ENCODE measurements around the gene SIGLEC9.

SIGLEC9 gene

DNA sequence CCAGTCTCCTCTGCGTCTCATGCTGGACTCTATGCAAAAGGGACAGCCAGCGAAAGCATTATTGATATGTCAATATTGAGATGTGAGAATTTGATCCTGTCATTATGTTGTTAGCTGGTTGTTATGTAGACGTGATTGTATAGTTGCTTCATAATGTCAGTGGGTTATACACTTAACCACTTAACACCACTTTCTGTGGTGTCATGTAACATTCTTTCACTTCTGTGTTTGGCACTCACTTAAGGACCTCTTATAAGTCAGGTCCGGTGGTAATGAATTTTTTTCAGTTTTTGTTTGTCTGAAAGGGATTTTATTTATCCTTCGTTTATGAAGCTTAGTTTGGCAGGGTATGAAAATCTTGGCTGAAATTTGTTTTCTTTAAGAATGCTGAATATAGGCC lies 10.3 kb downstream of the SIGLEC9 start:
- 89 to 93% methylated on average over 4 to 5 of the region's 5 CpGs for WGBS, 2 experiments
- Histone ChIP-seq H3K4me3 (ENCODE audit: insufficient read depth, low read depth, low read length) (no peak overlapping the region), H3K27me3 (ENCODE audit: control insufficient read depth, insufficient read depth, low read length, poor library complexity, severe bottlenecking) (no peaks in the 10 kb centered on the region), H3K9me3 (ENCODE audit: control insufficient read depth, low read length) (no peaks in the 10 kb centered on the region), H3K27ac (ENCODE audit: insufficient read depth, low read depth, low read length, poor library complexity, severe bottlenecking) (no peak overlapping the region), H3K36me3 (ENCODE audit: control insufficient read depth, insufficient read depth, low read length) (no peaks in the 10 kb centered on the region), H3K4me1 (ENCODE audit: control insufficient read depth, insufficient read depth, low read length) (no peaks in the 10 kb centered on the region)

DNA sequence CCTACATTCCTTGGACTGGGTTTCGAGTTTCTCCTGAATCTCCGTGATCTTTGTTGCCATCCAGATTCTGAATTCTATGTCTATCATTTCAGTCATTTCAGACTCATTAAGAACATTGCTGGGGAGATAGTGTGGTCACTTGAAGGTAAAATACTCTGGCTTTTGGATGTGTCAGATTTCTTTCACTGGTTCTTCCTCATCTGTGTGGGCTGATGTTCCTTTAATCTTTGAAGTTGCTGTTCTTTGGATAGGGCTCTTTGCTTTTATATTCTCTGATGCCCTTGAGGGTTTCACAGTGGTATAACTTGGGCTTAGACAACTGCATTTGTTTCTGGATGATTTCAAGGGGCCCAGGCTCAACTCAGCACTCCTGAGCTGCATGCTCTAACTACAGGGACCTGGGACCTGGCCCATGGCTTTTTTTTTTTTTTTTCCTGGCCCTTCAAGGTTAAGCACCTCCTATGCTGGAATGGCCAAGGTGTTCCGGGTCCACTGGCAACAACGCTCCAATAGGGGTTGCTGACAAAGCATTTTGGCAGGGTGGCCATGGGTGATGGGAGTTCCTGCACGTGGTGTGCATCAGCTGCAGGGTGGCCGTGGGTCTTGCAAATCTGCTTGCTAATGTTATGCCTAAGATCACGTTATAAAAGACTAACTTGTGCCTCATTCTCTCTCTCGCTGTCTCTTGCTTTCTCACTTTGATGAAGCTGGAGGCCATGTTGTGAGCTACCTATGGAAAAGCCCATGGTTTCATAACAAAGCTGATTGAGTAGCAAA lies 11.5 kb downstream of the SIGLEC9 start:
- Histone ChIP-seq H3K27me3 (ENCODE audit: control insufficient read depth, insufficient read depth, low read length, poor library complexity, severe bottlenecking) (no peaks in the 10 kb centered on the region), H3K9me3 (ENCODE audit: control insufficient read depth, low read length) (no peaks in the 10 kb centered on the region), H3K27ac (ENCODE audit: insufficient read depth, low read depth, low read length, poor library complexity, severe bottlenecking) (no peak overlapping the region), H3K4me1 (ENCODE audit: control insufficient read depth, insufficient read depth, low read length) (no peaks in the 10 kb centered on the region), H3K36me3 (ENCODE audit: control insufficient read depth, insufficient read depth, low read length) (no peaks in the 10 kb centered on the region), H3K4me3 (ENCODE audit: insufficient read depth, low read depth, low read length) (no peak overlapping the region)
- 90 to 91% methylated on average over 8 of the region's 8 CpGs for WGBS, 2 experiments

DNA sequence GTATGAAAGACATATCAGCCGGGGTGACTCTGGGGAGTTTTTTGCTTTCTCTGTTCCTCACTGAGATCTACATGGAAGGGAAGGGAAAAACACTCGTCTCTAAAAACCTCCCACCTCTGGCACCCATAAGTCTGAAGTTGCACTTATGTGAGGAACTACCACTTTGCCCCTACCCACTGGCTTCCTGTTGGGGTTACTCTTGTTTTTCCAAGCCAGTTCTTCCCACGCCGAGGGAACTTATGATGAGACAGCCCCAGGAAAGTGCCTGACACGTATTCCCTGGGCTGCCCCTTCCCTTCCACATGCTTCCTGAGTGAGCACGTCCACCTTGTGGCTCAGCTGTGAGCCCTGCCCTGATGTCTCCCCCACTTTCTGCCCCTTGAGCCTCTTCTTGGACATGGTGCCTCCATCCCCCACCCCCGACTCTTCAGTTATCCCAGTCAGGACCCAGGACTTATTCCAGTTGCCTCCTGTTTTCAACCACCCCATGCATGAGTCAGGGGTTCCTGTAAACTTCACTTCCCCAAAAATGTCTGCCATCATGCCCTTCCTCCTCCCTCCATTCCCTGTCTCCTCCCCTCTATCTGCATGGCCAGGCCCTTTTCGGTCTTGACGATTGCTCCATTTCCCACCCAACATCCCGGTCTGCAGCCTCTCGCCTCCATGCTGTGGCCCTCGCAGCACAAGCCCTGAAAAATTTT lies 12.3 kb downstream of the SIGLEC9 start:
- Histone ChIP-seq H3K9me3 (ENCODE audit: control insufficient read depth, low read length) (no peaks in the 10 kb centered on the region), H3K4me3 (ENCODE audit: insufficient read depth, low read depth, low read length) (no peak overlapping the region), H3K27me3 (ENCODE audit: control insufficient read depth, insufficient read depth, low read length, poor library complexity, severe bottlenecking) (no peaks in the 10 kb centered on the region), H3K27ac (ENCODE audit: insufficient read depth, low read depth, low read length, poor library complexity, severe bottlenecking) (no peak overlapping the region), H3K4me1 (ENCODE audit: control insufficient read depth, insufficient read depth, low read length) (no peaks in the 10 kb centered on the region), H3K36me3 (ENCODE audit: control insufficient read depth, insufficient read depth, low read length) (no peaks in the 10 kb centered on the region)
- 88 to 90% methylated on average over 12 of the region's 12 CpGs for WGBS, 2 experiments

GRCh38 chr19:51137792-51138425 lies 13.2 kb downstream of the SIGLEC9 start:
- WGBS, 2 experiments: 87 to 88% methylated on average over 9 of the region's 9 CpGs
- no peaks in the 10 kb centered on the region for H3K36me3 ChIP-seq (ENCODE audit: control insufficient read depth, insufficient read depth, low read length)
- H3K27me3 ChIP-seq (ENCODE audit: control insufficient read depth, insufficient read depth, low read length, poor library complexity, severe bottlenecking): no peaks in the 10 kb centered on the region
- H3K9me3 ChIP-seq (ENCODE audit: control insufficient read depth, low read length): no peaks in the 10 kb centered on the region
- no peak overlapping the region for H3K27ac ChIP-seq (ENCODE audit: insufficient read depth, low read depth, low read length, poor library complexity, severe bottlenecking)
- H3K4me1 ChIP-seq (ENCODE audit: control insufficient read depth, insufficient read depth, low read length): no peaks in the 10 kb centered on the region
- H3K4me3 ChIP-seq (ENCODE audit: insufficient read depth, low read depth, low read length): no peak overlapping the region

DNA sequence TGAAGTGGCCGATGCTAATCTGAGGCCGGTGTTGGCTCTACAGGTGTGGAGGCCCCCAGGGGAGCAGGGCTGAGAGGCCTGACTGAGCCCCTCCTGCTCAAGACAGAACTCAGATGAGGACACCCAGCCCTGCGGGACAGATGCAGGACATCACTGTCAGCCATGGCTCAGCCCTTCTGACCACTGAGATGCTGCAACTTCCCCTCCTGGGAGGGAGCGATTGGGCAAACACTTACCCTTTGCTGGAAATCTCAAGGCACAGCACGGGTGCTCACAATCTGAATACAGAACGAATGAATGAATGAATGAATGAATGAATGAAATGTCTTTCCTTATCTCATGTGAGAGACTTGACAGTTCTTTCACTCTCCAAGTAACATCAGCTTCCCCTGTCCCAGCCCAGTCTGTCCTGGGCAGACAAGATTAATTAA lies 13.9 kb downstream of the SIGLEC9 start:
- no peaks in the 10 kb centered on the region for H3K36me3 ChIP-seq (ENCODE audit: control insufficient read depth, insufficient read depth, low read length)
- no peaks in the 10 kb centered on the region for H3K9me3 ChIP-seq (ENCODE audit: control insufficient read depth, low read length)
- H3K4me3 ChIP-seq (ENCODE audit: insufficient read depth, low read depth, low read length): no peak overlapping the region
- H3K27ac ChIP-seq (ENCODE audit: insufficient read depth, low read depth, low read length, poor library complexity, severe bottlenecking): no peak overlapping the region
- no peaks in the 10 kb centered on the region for H3K27me3 ChIP-seq (ENCODE audit: control insufficient read depth, insufficient read depth, low read length, poor library complexity, severe bottlenecking)
- WGBS, 2 experiments: 88% methylated on average over 6 of the region's 6 CpGs
- H3K4me1 ChIP-seq (ENCODE audit: control insufficient read depth, insufficient read depth, low read length): no peaks in the 10 kb centered on the region

DNA sequence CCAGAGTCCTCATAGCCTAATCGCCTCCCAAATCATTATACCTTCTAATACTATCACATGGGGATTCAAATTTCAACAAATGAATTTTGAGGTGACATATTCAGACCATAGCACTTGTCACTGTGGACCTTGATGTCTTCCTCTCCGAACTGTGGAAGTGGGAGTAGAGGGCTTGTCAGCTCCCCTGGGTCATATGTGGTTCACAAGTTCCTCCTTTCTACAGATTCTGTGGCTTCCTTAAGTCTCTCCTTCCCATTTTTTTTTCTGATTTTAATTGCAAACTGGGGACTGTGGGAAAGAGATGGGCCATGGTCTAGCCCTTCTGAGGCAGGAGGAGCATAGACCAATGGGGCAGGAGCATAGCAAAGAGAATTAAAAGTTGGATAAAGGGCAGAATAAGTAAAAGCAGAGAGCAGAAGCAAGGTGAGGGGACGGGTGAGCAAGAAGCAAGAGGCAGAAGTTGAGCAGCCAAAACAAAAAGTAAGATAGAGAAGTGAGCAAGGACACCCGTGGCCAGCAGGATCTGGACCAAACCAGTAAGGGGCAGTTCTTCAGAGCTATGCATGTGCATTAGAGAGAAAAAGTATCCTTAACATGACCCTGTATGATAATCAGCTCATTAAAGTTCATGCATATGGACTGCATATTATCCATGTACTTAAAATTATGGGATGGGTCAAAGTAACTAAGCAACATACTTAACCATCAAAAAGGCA lies 14.8 kb downstream of the SIGLEC9 start:
- 91 to 96% methylated on average over 4 of the region's 4 CpGs for WGBS, 2 experiments

GRCh38 chr19:51140441-51140840 lies 15.7 kb downstream of the SIGLEC9 start:
- Histone ChIP-seq H3K36me3 (ENCODE audit: control insufficient read depth, insufficient read depth, low read length) (no peaks in the 10 kb centered on the region), H3K27me3 (ENCODE audit: control insufficient read depth, insufficient read depth, low read length, poor library complexity, severe bottlenecking) (no peaks in the 10 kb centered on the region), H3K4me3 (ENCODE audit: insufficient read depth, low read depth, low read length) (no peak overlapping the region), H3K27ac (ENCODE audit: insufficient read depth, low read depth, low read length, poor library complexity, severe bottlenecking) (no peak overlapping the region), H3K9me3 (ENCODE audit: control insufficient read depth, low read length) (no peaks in the 10 kb centered on the region), H3K4me1 (ENCODE audit: control insufficient read depth, insufficient read depth, low read length) (no peaks in the 10 kb centered on the region)
- WGBS, 2 experiments: 27 to 38% methylated on average over 5 to 6 of the region's 6 CpGs

More for the DNA sequence above, 14.8 kb downstream of the SIGLEC9 start:
- Histone ChIP-seq H3K27me3 (ENCODE audit: control insufficient read depth, insufficient read depth, low read length, poor library complexity, severe bottlenecking) (no peaks in the 10 kb centered on the region), H3K4me1 (ENCODE audit: control insufficient read depth, insufficient read depth, low read length) (no peaks in the 10 kb centered on the region), H3K4me3 (ENCODE audit: insufficient read depth, low read depth, low read length) (no peak overlapping the region), H3K9me3 (ENCODE audit: control insufficient read depth, low read length) (no peaks in the 10 kb centered on the region), H3K36me3 (ENCODE audit: control insufficient read depth, insufficient read depth, low read length) (no peaks in the 10 kb centered on the region), H3K27ac (ENCODE audit: insufficient read depth, low read depth, low read length, poor library complexity, severe bottlenecking) (no peak overlapping the region)

GRCh38 chr19:51141181-51141580 lies 16.5 kb downstream of the SIGLEC9 start:
- H3K36me3 ChIP-seq (ENCODE audit: control insufficient read depth, insufficient read depth, low read length): no peaks in the 10 kb centered on the region
- H3K4me3 ChIP-seq (ENCODE audit: insufficient read depth, low read depth, low read length): no peak overlapping the region
- H3K4me1 ChIP-seq (ENCODE audit: control insufficient read depth, insufficient read depth, low read length): no peaks in the 10 kb centered on the region
- H3K27ac ChIP-seq (ENCODE audit: insufficient read depth, low read depth, low read length, poor library complexity, severe bottlenecking): no peak overlapping the region
- H3K9me3 ChIP-seq (ENCODE audit: control insufficient read depth, low read length): no peaks in the 10 kb centered on the region
- 89 to 95% methylated on average over 6 of the region's 6 CpGs for WGBS, 2 experiments
- H3K27me3 ChIP-seq (ENCODE audit: control insufficient read depth, insufficient read depth, low read length, poor library complexity, severe bottlenecking): no peaks in the 10 kb centered on the region

DNA sequence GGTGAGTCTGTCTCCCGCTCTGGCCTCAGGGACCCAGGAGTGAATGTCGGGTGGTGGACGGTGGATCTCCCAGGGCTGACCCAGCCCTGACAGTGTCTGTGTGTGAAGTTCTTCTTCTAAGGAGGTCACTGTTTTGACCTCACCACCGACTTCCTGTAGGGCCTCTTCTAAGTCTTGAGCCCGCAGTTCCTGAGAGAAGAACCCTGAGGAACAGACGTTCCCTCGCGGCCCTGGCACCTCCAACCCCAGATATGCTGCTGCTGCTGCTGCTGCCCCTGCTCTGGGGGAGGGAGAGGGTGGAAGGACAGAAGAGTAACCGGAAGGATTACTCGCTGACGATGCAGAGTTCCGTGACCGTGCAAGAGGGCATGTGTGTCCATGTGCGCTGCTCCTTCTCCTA lies 17.4 kb downstream of the SIGLEC9 start, which contains the start of gene SIGLEC7:
Gene SIGLEC7, plus strand, starts transcription at position 183 of the 400 bp plus-strand sequence. Its CDS starts 69 bp downstream, at position 252.
- Histone ChIP-seq H3K27me3 (ENCODE audit: control insufficient read depth, insufficient read depth, low read length, poor library complexity, severe bottlenecking) (no peaks in the 10 kb centered on the region), H3K4me3 (ENCODE audit: insufficient read depth, low read depth, low read length) (no peak within 1 kb of the TSS), H3K27ac (ENCODE audit: insufficient read depth, low read depth, low read length, poor library complexity, severe bottlenecking) (no peak within 1 kb of the TSS), H3K36me3 (ENCODE audit: control insufficient read depth, insufficient read depth, low read length) (no peaks in the 10 kb centered on the region), H3K9me3 (ENCODE audit: control insufficient read depth, low read length) (no peaks in the 10 kb centered on the region), H3K4me1 (ENCODE audit: control insufficient read depth, insufficient read depth, low read length) (no peaks in the 10 kb centered on the region)
- WGBS, 2 experiments: 92 to 95% methylated on average over 14 of the region's 14 CpGs

Data from ectodermal cell (in vitro differentiated cells).